NCI-H460 (cell line): ENCODE data around the gene C2orf81. TPM values are rescaled to one million over a fixed set of nuclear protein-coding genes. Genes with fewer than 3 reads are reported as not detected.
"Not testable (repeated sequence)": the region's sequence is repeated elsewhere in the genome, so short reads cannot be mapped to it uniquely, and the experiment has no call there.

ENCODE experiments used
- DNase-seq: peaks from one replicate; pipeline ENCODE4 v3.0.0-alpha.2; 2016; ENCODE audit warnings: low read depth; ENCODE audit errors: extremely low read depth
- total RNA-seq: library from RNA; depleted of rRNA; stranded (reverse); fragments of >200 nt; shearing (Covaris generic); gene quantifications from 2 replicates; pipeline ENCODE4 v1.2.3, GENCODE V29; 2014

The C2orf81 gene
- total RNA-seq, 1 experiment from 2014 or later: 1.2 TPM

- no peak for DNase-seq
These were observed 23.3 kb upstream of the C2orf81 start for GRCh38 chr2:74444498-74445318.

GRCh38 chr2:74442483-74443297 is 21.3 kb upstream of the C2orf81 start:
- DNase-seq: not testable (repeated sequence)

GRCh38 chr2:74441690-74442482 is 20.5 kb upstream of the C2orf81 start, which contains the start of gene RTKN:
Gene RTKN (minus strand): TSS chr2:74441937. CDS start chr2:74441816, 121 bp downstream.
- no peak for DNase-seq

- DNase-seq: no peak
These were observed 19.8 kb upstream of the C2orf81 start for GRCh38 chr2:74441170-74441689.

- peak; percentile 67 for DNase-seq
These were observed 19.2 kb upstream of the C2orf81 start for GRCh38 chr2:74440378-74441169.

GRCh38 chr2:74439803-74440377 is 18.5 kb upstream of the C2orf81 start:
- no peak for DNase-seq

GRCh38 chr2:74439373-74439772 is 18.0 kb upstream of the C2orf81 start:
- no peak for DNase-seq

- DNase-seq: no peak
These were observed 16.8 kb upstream of the C2orf81 start for GRCh38 chr2:74438248-74438647.

GRCh38 chr2:74436848-74437695 is 15.7 kb upstream of the C2orf81 start:
- no peak for DNase-seq

GRCh38 chr2:74436111-74436805 is 14.8 kb upstream of the C2orf81 start:
- no peak for DNase-seq

GRCh38 chr2:74430502-74430901 is 9.1 kb upstream of the C2orf81 start:
- no peak for DNase-seq

- DNase-seq: no peak
These were observed 8.3 kb upstream of the C2orf81 start for GRCh38 chr2:74429487-74430451.

GRCh38 chr2:74428675-74429074 is 7.3 kb upstream of the C2orf81 start:
- DNase-seq: no peak

- no peak for DNase-seq
These were observed 6.1 kb upstream of the C2orf81 start for GRCh38 chr2:74427551-74427950.

- no peak for DNase-seq
These were observed 4.9 kb upstream of the C2orf81 start for GRCh38 chr2:74426181-74426758.

GRCh38 chr2:74425523-74425922 is 4.1 kb upstream of the C2orf81 start:
- DNase-seq: no peak
